NCI-H82 treated with DMSO at 0.1 percent for 48 hours (cell line): ENCODE results near the gene TMEM184A.
A peak's percentile ranks its signal among the peaks of the same experiment; 100 is the strongest.

Experiments
- DNase-seq: peaks from one replicate; lab custom pipeline; 2025; ENCODE audit not compliant: unreplicated experiment; lab: John Stamatoyannopoulos, UW

Gene TMEM184A

GRCh38 chr7:1569016-1569415 is 13.0 kb upstream of the TMEM184A start:
- DNase-seq, result no peak

- DNase-seq, result no peak
Measured at GRCh38 chr7:1567896-1568510, 12.0 kb upstream of the TMEM184A start.

- DNase-seq, result no peak
Measured at GRCh38 chr7:1567049-1567771, 11.2 kb upstream of the TMEM184A start.

GRCh38 chr7:1566687-1567048 is 10.7 kb upstream of the TMEM184A start:
- DNase-seq, result no peak

- DNase-seq, result no peak
Measured at GRCh38 chr7:1564603-1565022, 8.6 kb upstream of the TMEM184A start.

- no peak for DNase-seq
Measured at GRCh38 chr7:1563981-1564602, 8.1 kb upstream of the TMEM184A start.

GRCh38 chr7:1562597-1563051 is 6.6 kb upstream of the TMEM184A start:
- DNase-seq, result peak; percentile 52

- DNase-seq, result no peak
Measured at GRCh38 chr7:1562116-1562515, 6.1 kb upstream of the TMEM184A start.

GRCh38 chr7:1561036-1561940 is 5.3 kb upstream of the TMEM184A start:
- no peak for DNase-seq

GRCh38 chr7:1560620-1561031 is 4.6 kb upstream of the TMEM184A start:
- no peak for DNase-seq

- DNase-seq, result no peak
Measured at GRCh38 chr7:1559626-1560590, 3.9 kb upstream of the TMEM184A start.

- no peak for DNase-seq
Measured at GRCh38 chr7:1558841-1559625, 3.0 kb upstream of the TMEM184A start.

- DNase-seq, result no peak
Measured at GRCh38 chr7:1558181-1558811, 2.3 kb upstream of the TMEM184A start.

- DNase-seq, result no peak
Measured at GRCh38 chr7:1557771-1558170, 1.8 kb upstream of the TMEM184A start.

GRCh38 chr7:1557006-1557405 is 1.0 kb upstream of the TMEM184A start:
- no peak for DNase-seq

- DNase-seq, result no peak
Measured at GRCh38 chr7:1555046-1555812, 776 bp downstream of the TMEM184A start.

- DNase-seq, result no peak
Measured at GRCh38 chr7:1554333-1555045, 1.5 kb downstream of the TMEM184A start.
